COR-L47 (cell line): ENCODE results near the gene B4GALT6.
A peak's percentile ranks its signal among the peaks of the same experiment; 100 is the strongest.
"Not testable (repeated sequence)": the region's sequence is repeated elsewhere in the genome, so short reads cannot be mapped to it uniquely, and the experiment has no call there.

Source experiments
- DNase-seq: peaks from one replicate; lab custom pipeline; 2025; lab: John Stamatoyannopoulos, UW

The B4GALT6 gene

GRCh38 chr18:31684279-31685096, at the start of gene B4GALT6:
TSS of gene B4GALT6 (minus strand) at chr18:31684581. CDS start at chr18:31684426, 155 bp downstream.
- peak; percentile 69 for DNase-seq

GRCh38 chr18:31731628-31732027, 47.2 kb upstream of the B4GALT6 start:
- DNase-seq = no peak

GRCh38 chr18:31729196-31729595, 44.8 kb upstream of the B4GALT6 start:
- not testable (repeated sequence) for DNase-seq

- peak; percentile 43 for DNase-seq
These were observed 39.8 kb upstream of the B4GALT6 start for GRCh38 chr18:31723990-31724711.

- no peak for DNase-seq
These were observed 39.2 kb upstream of the B4GALT6 start for GRCh38 chr18:31723639-31723989.

GRCh38 chr18:31722369-31722957, 38.1 kb upstream of the B4GALT6 start:
- DNase-seq = peak; percentile 72

GRCh38 chr18:31721601-31722000, 37.2 kb upstream of the B4GALT6 start:
- DNase-seq = no peak

GRCh38 chr18:31720867-31721266, 36.5 kb upstream of the B4GALT6 start:
- no peak for DNase-seq

GRCh38 chr18:31719363-31720006, 35.1 kb upstream of the B4GALT6 start:
- no peak for DNase-seq

GRCh38 chr18:31718386-31718785, 34.0 kb upstream of the B4GALT6 start:
- no peak for DNase-seq

- DNase-seq = no peak
These were observed 32.0 kb upstream of the B4GALT6 start for GRCh38 chr18:31716362-31716761.

- DNase-seq = no peak
These were observed 27.2 kb upstream of the B4GALT6 start for GRCh38 chr18:31711365-31712172.

- peak; percentile 4 for DNase-seq
These were observed 26.4 kb upstream of the B4GALT6 start for GRCh38 chr18:31710826-31711225.

GRCh38 chr18:31707815-31708214, 23.4 kb upstream of the B4GALT6 start:
- DNase-seq = no peak

- no peak for DNase-seq
These were observed 18.1 kb upstream of the B4GALT6 start for GRCh38 chr18:31702449-31702848.

GRCh38 chr18:31701744-31702143, 17.4 kb upstream of the B4GALT6 start:
- DNase-seq = no peak

- no peak for DNase-seq
These were observed 16.6 kb upstream of the B4GALT6 start for GRCh38 chr18:31700990-31701389.

GRCh38 chr18:31697351-31698298, 13.2 kb upstream of the B4GALT6 start:
- no peak for DNase-seq

GRCh38 chr18:31695989-31696388, 11.6 kb upstream of the B4GALT6 start:
- no peak for DNase-seq

- no peak for DNase-seq
These were observed 9.9 kb upstream of the B4GALT6 start for GRCh38 chr18:31694297-31694696.
